SH-SY5Y (cell line): Measurements from ENCODE around the gene PRKRA.

Experiments used
- GATA2 ChIP-seq: IDR thresholded peaks from 2 replicates; pipeline ENCODE4 v1.6.1; 2011; ENCODE audit warnings: mild to moderate bottlenecking, low read depth, low read length
- GATA3 ChIP-seq: IDR thresholded peaks from 2 replicates; pipeline ENCODE4 v1.6.1; 2011; ENCODE audit warnings: low read depth, mild to moderate bottlenecking, low read length, moderate library complexity

DNA sequence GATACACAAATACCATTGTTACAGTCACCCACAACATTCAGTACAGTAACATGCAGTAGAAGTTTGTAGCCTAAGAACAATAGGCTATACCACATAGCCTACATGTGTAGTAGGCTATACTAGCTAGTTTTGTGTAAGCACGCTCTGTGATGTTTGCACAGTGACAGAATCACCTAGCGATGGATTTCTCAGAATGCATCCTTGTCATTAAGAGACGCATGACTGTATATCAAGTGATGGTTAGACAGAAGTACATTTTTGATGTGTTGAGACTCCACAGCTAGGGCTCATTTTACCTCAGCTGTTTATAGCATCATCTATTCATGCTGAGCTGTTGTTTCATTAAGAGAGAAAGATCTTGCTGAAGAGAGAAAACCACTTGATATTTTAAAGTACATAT lies 48.7 kb upstream of the PRKRA start:
- TF ChIP-seq GATA2: no peak
- no peak for TF ChIP-seq GATA3
